ENCODE results near the gene ABCC5.

ABCC5 gene

DNA sequence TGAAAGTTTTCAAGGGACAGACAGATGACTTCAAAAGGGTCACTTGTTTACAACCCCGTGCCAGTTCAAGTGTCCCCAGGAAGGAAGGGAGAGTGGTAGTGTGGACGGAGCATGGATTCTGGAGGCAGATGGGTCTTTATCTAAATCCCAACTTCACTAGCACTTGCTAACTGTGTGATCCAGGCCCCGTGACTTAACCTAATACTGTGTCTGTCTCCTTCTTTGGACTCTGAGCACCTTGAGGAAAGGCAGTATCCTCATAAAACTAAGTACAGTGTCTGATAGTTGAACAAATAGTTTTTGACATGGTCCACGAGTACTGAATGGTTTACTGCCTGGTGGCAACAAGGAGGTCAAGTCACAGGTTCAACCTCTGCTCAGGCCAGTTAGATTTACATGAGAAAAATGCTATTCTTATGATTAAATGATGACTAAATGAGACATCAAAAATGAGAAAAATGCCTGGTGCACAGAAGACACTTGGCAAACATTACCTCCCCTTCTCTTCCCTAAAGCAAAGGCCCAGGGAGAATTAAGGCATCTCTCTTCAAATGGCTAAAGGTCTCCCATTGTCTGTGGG, 48.9 kb downstream of the ABCC5 start:
- DNase-seq = no peak

DNA sequence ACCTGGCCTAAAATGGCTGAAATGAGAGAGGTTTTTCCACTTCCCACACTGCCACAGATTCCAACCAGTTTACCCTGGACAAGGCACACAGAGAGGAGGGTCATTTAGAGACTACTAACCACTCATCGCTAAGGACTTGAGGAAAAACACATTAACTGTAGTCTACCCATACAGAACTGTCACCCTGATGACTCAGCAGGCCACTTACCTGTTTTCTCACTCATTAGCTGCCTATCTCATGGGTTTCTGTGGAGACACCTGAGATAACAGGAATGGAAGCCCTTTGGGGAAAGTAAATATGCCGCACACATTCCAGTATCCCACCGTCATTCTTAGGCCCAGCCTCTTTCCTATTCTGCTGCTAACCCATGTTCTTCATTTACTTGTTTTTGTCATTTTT, 50.0 kb downstream of the ABCC5 start:
- no peak for DNase-seq

DNA sequence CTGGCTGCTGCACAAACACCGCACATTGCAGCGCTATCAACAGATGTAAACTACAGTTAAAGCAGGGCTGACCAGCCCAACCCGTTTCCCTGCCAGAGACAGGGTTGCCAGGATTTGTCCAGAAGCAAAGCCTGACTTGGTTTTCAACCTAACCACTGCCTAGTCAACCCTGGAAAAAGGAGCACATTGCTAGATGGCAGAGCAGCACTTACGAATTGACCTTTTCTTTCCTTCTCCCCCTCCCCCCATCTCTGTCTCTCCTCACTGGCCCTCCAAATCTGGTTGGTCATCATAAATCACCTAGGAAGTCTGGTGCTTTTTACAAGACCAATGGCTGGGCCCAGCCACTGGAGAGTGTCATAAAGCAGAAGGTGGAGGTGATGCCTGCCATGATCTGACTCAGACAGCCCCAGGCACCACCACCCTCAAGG, 51.3 kb downstream of the ABCC5 start:
- no peak for DNase-seq

DNA sequence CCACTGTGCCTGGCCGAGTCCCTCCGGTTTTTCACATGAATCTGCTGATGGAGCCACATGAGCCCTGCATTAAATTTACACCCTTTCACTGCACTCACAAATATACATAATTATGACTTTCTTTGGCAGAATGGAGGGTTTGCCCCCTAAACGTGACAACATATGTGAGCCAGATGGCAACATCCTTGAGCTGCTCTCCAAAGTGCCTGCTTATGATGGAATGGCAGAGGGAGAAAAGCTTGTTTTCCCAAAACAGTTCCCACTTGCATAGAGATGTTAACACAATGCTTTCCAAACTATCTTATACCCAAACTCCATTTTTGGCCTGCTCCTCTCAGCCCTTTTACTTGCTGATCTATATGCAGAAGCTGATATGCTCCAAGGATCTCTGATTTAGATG, 54.9 kb downstream of the ABCC5 start:
- DNase-seq = no peak

DNA sequence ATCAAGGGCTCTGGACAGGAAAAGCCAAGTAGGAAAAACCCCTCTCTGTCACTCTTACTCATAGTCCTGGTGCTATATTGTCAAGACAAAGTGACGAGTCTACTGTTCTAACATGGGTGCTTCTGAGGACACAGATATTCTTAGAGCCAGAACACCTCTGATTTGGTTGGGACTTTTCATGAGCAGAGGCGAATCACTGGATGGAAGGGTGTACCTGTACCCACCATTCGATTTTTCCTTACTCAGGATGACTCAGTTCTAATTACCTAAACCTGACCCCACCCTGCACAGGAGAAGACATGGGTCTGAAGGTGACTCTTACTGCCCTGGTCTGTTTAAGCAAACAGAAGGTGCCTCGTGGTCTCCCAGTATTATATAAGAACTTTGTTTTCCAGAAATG, 58.5 kb downstream of the ABCC5 start:
- DNase-seq = no peak

DNA sequence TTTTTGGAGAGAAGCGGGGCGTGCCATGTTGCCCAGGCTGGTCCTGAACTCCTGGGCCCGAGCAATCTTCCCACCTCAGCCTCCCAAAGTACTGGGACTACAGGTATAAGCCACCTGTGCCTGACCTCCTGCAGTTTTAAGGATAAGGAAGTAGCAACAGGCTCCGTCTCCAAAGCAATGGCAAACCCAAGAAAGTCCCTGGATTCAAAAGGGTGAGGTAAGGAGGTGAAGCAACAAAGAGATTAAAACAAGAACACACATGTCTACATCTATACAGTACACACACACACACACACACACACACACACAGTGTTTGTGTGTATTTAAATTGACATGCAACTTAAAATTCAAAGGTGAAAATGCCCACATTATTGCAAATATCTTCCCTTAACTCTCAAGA, 58.9 kb downstream of the ABCC5 start:
- no peak for DNase-seq

DNA sequence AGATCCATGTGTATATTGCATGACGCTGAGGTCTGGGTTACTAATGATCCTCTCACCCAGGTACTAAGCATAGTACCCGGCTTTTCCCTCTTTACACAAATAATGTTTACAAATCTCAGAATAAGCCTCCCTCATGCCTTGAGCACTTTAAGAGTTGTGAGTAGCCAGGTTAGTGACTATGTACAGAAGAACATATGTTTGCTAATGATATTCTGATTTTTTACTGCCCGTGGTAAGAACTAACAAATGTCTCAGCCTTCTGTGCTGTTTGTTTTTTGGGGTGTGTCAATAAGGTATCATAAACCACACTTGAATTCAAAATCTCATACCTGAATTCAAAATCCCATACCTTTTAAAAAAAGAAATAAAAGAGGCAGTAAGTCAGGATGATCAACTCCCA, 59.5 kb downstream of the ABCC5 start:
- no peak for DNase-seq

DNA sequence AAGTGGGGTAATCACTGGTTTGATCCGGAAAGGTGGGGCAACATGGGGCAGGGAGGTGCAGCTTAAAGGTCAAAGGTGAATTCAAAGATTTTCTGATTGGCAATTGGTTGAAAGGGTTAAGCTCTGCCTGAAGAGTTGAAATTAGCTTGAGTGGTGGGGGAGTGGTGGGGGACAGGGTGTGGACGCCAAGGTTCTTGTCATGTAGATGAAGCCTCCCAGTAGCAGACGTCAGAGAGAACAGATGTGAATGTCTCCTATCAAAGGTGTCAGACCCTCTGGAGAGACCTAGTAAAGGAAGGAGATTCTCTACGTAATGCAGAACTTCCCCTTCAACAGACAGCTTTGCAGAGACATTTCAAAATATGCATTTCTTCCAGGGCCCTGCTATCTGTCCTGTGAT, 62.8 kb downstream of the ABCC5 start:
- DNase-seq = no peak

DNA sequence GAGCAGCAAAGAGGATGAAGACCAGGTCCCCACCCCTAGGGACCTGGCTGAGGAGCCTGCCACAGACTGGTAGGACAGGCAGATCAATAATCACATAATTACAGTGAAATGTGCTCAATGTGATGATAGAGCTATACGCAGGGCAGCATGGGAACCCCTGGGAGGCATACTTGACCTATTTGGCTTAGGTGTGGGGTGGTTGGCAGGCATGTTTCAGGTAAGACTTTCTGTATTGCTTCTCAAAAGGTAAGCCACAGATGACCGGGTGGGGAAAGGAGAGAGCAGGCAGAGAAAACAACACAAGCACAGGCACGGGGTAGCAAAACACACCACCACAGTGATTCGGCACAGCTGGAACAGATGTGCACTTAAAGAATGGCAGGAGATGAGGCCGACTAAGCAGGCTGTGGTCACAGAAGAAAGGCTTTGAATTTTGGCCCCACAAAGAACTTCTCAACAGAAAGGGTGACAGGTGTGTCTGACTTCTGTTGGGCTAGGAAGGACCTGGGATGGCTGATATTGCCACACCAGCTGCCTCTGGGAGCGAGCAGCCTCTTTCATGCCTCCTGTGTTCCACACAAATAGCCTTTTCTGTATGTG, 64.1 kb downstream of the ABCC5 start:
- DNase-seq = no peak

DNA sequence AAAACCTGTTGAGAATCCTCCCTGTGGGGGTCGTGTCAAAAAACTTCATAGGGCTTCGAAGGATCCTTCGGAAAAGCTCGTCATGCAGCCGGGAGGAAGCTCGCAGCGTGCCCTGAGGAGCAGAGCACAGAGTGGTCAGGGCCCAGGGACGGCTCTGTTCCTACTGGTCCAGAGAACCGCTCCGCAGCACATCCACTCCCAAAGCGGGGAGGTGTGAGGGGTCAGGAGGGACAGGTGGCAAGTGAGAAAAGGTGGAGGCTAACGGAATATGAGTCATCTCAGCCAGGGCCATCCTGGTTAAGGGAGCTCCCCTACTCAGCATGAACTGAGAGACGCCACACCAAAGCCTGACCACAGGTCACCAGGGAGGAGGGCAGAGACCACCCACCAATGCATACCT, 66.2 kb downstream of the ABCC5 start:
- no peak for DNase-seq

DNA sequence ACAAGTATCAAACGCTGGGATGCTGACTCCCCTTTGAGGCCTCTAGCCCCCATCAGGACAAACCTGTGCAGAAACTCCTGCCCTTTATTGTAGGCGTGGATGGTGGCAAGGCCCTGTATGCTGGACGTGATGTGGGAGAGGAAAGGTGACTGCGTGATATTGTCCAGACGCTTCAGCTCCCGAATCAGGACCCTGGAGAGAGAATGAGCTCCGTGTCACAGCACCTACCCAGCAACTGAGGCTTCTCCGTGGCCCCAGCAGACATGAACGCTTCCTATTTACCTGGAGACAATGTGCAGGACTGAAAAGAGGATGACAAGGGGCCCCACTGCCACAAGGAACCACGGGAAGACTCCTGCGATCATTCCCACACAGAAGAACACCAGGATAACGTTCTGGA, 68.0 kb downstream of the ABCC5 start:
- DNase-seq = no peak

DNA sequence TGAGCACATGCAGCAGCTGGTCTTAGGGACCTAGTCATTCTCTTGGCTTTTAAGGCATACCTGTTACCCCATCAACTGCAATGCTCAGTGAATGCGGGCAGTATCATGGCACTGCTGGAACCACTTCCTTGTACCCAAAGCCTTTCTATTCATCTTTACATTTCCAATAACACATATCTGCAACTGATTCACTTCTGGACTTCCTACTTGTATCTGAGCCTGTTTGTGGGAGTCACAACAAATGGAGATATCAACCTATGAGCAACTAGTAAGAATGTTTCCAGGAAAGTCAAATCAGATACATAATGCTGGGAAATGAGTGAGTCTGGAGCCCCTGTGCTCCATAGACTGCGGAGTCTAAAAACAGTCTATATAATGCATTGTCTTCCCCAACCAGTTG, 71.6 kb downstream of the ABCC5 start:
- no peak for DNase-seq

DNA sequence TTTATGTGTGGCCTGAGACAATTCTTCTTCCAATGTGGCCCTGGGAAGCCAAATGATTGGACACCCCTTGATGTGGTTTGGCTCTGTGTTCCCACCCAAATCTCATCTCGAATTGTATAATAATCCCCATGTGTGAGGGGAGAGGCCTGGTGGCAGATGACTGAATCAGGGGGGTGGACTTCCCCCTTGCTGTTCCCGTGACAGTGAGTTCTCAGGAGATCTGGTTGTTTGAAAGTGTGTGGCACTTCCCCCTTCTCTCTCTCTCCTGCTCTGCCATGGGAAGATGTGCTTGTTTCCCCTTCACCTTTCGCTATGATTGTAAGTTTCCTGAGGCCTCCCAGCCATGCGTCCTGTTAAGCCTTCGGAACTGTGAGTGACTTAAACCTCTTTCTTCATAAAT, 72.9 kb downstream of the ABCC5 start:
- no peak for DNase-seq

DNA sequence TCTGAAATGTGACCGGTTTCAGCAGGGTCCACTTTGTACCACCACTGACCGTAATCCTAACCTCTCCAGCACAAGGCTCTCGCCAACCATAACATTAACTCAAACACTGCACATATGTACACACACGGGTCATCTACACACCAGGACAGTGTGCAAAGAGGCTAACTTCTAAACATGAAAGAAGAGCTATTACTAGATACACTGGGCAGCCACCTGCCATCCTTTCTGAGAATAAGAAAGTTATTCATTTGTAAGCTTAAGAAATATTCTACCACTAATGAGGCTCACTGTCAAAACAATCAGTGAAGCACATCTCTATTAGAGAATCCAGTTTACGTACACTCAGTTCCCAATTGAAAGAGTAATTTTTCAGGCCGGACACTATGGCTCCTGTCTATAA, 73.9 kb downstream of the ABCC5 start:
- no peak for DNase-seq

DNA sequence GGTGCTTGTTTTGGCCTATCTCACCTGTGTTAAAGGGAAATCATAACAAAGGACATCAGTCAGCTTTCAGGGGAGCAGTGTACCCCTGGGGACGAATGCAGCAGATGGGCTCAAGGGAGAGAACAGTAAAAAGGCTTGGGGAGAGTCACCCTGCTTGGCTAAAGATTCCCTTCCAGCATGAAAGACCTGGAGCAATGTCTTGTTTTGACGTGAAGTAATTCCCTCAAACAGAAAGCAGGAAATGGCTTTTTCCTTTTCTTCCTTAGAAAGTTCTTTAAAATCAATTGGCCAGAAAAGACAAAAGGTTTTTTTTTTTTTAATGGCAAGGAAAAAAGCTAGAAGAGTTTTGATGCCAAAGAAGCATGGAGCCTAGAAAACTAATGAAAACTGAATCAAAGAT, 76.5 kb downstream of the ABCC5 start:
- no peak for DNase-seq

DNA sequence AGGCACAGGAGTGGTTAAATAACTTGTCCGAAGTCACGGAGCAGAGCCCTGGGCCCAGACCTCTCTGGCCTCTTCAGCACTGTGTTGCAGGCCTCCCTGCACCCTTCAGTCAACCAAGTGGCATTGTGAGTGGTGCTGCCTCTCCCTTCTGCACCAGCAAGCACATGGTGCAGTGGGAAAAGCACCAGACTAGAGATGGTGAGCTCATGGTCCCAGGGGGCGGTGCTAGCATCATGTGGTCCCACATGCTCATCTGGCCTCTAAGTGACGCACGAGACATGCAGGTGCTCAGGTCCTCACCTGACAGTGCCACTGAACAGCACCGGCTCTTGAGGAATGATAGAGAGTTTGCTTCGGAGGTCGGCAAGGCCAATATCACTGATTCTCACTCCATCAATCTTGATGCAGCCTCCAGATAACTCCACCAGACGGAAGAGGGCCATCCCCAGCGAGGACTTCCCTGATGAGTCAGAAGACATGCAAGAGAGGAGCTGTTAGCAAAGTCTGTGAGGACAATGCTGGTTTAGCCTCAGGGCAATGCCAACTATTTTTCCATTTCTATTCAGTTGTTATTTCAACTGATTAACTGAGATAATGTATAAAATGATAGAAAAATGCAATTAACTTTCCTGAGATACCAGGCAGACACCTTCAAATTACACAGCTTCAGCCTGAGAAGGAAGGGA, 79.9 kb downstream of the ABCC5 start:
- no peak for DNase-seq

DNA sequence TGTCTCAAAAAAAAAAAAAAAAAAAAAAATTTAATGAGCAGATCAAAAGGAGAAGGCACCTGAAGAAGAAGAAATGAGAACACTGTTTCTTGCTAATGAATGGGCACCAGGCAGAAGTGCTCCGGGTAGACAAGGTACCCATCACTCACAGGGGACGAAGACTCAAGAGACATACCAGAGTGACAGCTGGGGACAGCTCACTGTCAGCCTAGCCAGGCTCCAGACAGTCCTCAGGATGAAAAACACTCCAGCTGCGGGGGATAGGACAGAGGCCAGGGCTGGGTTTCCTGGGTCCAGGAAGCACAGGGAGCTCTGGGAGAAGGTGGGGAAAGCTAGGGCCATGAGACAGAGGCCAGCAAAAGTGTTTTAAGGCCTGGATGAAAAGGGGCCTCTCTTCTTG, 84.5 kb downstream of the ABCC5 start:
- no peak for DNase-seq

DNA sequence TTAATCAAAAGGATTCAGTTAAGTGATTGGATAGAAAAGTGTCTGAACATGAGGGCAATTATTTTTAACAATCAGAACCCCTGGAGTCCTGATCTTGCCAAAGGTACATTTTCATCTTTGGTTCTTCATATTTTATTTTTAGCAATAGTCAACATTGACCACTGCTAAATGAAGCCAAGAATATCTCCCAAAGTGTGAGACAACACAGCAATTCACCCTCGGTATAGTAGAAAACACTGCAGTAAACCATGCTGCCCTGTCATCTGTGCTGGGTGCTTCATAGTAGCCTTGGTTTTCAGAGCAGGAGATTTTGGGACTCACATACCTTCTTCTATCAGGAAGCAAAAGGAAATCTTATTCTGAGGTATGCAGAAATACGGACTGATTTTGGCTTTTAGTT, 85.8 kb downstream of the ABCC5 start:
- DNase-seq = no peak

DNA sequence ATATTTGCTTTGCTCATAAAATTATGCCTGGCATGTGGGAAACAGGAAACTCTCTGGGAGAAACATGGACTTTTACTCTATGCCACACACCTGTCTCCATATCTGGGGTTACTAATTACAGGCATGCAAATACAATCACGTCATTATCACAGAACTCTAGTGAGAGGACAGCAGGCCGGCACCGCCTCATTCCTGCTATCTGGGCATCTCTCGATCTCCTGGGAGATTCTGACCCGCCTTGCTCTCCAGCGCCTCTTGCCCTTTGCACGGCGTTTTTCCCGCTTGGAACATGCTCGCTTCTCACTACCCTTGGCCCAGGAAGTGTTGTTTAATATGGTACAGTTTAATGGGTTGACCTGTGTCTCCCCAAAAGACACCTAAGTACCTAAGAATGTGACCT, 87.6 kb downstream of the ABCC5 start:
- no peak for DNase-seq

DNA sequence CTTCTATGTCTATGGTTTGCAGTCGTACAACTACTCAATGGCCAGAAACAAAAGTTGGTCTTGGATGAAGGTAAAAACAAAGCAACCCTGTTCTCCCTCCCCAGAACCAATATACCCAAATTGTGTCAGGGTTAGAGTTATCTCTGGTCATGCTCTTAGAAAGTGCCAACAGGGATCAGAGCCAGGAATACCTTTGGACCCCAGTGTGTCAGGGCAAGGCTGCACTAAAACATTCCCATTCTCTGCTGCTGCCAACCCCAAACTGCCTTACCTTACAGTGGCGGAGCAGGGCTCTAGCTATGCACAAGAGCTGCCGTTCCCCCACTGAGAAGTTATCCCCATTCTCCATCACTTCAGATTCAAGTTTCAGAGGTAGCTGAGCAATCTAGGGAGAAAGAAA, 90.6 kb downstream of the ABCC5 start:
- DNase-seq = no peak

DNA sequence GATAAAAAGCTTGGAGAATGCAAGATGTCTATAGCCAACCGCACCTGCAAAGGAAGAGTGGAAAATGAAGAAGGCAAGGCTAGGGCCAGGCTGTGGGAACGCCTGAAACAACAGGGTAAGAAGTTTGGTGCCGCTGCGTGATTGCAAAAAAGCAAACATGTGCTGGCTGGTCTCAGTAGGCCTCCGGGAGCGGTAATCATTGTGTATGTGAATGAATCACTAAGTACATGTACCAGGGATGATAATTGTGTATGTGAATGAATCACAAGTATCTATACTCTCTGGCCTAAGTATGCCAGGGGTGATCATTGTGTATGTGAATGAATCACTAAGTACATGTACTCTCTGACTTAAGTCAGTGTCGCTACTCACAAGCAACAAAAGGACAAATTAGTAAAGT, 92.7 kb downstream of the ABCC5 start:
- DNase-seq = no peak

DNA sequence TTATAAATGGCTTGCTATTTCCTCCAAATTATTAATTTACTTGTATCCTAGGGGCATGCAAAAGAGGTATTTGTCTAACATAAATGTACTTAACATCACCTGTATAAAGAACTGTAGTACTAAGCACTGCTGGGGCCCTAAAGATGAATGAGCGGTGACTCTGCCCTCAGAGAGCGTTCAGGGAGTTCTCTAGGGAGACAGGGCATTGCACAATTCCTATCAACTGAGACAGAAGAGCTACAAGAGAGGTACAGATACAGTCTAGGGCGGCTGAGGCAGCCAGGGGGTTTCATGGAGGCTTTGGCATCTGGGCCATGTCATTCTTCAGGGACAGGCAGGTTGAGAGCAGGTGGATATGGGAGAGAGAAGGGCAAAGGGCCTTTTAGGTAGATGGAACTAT, 93.1 kb downstream of the ABCC5 start:
- DNase-seq = no peak

DNA sequence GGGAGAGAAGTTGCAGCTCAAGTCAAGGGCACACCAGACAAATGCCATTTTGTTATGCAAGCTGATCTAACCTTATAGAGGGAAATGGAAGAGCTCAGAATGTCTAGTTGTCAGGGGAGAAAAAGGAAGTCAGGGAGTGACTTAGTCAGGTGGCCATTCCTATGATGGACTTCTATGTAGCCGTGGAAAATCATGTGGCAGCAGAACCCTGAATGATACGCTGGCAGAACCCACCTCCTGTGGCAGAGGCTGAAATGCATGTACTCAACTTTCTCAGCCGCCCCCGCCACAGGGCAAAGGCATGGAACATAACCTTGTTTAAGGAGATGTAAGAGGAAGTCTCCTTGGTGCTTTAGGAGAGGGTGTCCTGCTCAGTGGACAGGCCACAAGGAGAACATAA, 95.3 kb downstream of the ABCC5 start:
- DNase-seq = no peak

DNA sequence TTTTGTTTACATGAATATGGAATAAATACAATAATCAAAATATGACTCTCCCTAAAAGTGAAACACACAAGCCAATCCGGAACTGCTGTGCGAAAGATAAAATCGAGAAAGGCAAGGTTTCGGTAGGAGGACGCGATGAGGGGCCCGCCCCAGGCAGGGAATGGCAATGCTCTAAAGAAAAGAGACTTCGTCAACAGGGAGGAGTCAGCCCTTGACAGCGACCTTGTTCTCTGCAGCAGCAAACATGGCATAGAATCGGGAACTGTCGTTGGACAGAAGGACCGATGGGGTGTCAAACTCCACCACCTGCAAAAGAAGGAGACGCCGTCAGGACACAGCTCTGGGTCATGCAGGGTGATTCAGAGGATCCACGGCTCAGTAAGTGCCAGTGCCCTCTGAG, 96.6 kb downstream of the ABCC5 start:
- no peak for DNase-seq

DNA sequence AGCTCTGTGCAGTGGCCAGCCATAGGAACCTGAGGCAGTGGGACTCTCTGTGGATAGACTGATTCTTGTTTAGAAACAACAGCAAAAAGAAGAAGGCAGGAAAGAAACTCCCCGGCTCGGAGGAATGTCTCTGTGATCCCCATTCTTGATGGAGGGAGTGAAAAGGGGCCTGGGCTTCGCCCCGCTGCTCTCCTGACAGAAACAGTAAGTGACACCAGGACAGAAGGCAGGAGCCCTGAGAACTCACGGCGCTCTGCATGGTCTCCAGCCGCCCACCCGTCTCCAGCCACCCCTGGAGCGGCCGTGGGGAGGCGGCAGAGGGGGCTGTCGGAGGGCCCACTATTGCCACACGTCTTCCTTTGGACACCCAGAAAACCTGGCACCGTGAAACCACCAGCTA, 97.3 kb downstream of the ABCC5 start:
- DNase-seq = no peak

Measured in NK-92 treated with Interleukin-12 subunit alpha and Interleukin-12 subunit beta, amount 100 ng/mL, for 24 hours (cell line).